Measurements from ENCODE around the gene EVX1. TPM values are rescaled to one million over a fixed set of nuclear protein-coding genes. Genes with fewer than 3 reads are reported as not detected.

EVX1 gene
- total and polyA plus RNA-seq, 2 of the 8 experiments (the other 6 are each of a cell fraction or from before 2014, with no cell fraction given) = not detected

GRCh38 chr7:27203365-27203953 is 39.1 kb upstream of the EVX1 start (continued):
- no peak for TF ChIP-seq CTCF (IDR thresholded peaks at IDR 0.05; ENCODE audit: control extremely low read depth in 1 of 3, insufficient read depth in 1 of 3, low read depth in 1 of 3, low read length in 3 of 3)
- no peak for TF ChIP-seq CBX8 (IDR thresholded peaks at IDR 0.05; ENCODE audit: borderline replicate concordance, low read depth, low read length)
- TF ChIP-seq TCF12 (IDR thresholded peaks at IDR 0.05; ENCODE audit: low read depth, low read length) = no peak
- TF ChIP-seq E2F6 (IDR thresholded peaks at IDR 0.05) = no peak
- TF ChIP-seq SUZ12 (IDR thresholded peaks at IDR 0.05; ENCODE audit: low read length) = peak; percentile 81
- peak; percentile 8 for TF ChIP-seq EZH2 (IDR thresholded peaks at IDR 0.05; ENCODE audit: low read depth, low read length, severe bottlenecking)
- no peak for TF ChIP-seq EGR1 (IDR thresholded peaks at IDR 0.05; ENCODE audit: borderline replicate concordance, low read depth, low read length)
- no peak for TF ChIP-seq NRF1 (IDR thresholded peaks at IDR 0.05; ENCODE audit: low read depth, low read length)
- no peak for TF ChIP-seq KDM5A (IDR thresholded peaks at IDR 0.05; ENCODE audit: low read length)
- TF ChIP-seq RAD21 (IDR thresholded peaks at IDR 0.05 in 1 of 2, conservative IDR thresholded peaks at IDR 0.05 in 1 of 2; ENCODE audit: low read depth in 2 of 2, low read length in 2 of 2) = no peak

All from H1 (cell line).